H9 (cell line): Measurements from ENCODE around the gene RINL. TPM values are rescaled to one million over a fixed set of nuclear protein-coding genes. Genes with fewer than 3 reads are reported as not detected.

Source experiments
- DNase-seq: peaks from one replicate; pipeline ENCODE4 v3.0.0-alpha.2; 2017
- H2AFZ ChIP-seq: one replicate; pipeline ENCODE4 v1.6.1; 2013; ENCODE audit warnings: mild to moderate bottlenecking, low read length, control low read depth, moderate library complexity
- H2AK5ac ChIP-seq: 2 replicates; pipeline ENCODE4 v1.6.1; 2013; ENCODE audit warnings: low read length, control low read depth, mixed read lengths; ENCODE audit not compliant: insufficient read length
- H2BK120ac ChIP-seq: one replicate; pipeline ENCODE4 v1.6.1; 2013; ENCODE audit warnings: low read depth, mild to moderate bottlenecking, low read length, control low read depth, inconsistent platforms; ENCODE audit not compliant: poor library complexity, severe bottlenecking
- H2BK12ac ChIP-seq: 2 replicates; pipeline ENCODE4 v1.6.1; 2013; ENCODE audit warnings: low read length, control low read depth, mixed read lengths, low read depth; ENCODE audit not compliant: insufficient read length
- H2BK15ac ChIP-seq: 2 replicates; pipeline ENCODE4 v1.6.1; 2013; ENCODE audit warnings: low read depth, low read length, control low read depth
- H2BK20ac ChIP-seq: one replicate; pipeline ENCODE4 v1.6.1; 2013; ENCODE audit warnings: low read depth, mild to moderate bottlenecking, low read length, control low read depth, inconsistent platforms; ENCODE audit not compliant: poor library complexity, severe bottlenecking
- H2BK5ac ChIP-seq: 2 replicates; pipeline ENCODE4 v1.6.1; 2013; ENCODE audit warnings: low read length, control low read depth, mixed read lengths; ENCODE audit not compliant: insufficient read length
- H3K14ac ChIP-seq: 2 replicates; pipeline ENCODE4 v1.6.1; 2013; ENCODE audit warnings: low read length, control low read depth; ENCODE audit not compliant: insufficient read depth
- H3K18ac ChIP-seq: 2 replicates; pipeline ENCODE4 v1.6.1; 2013; ENCODE audit warnings: low read depth, mild to moderate bottlenecking, mixed read lengths, low read length, control low read depth; ENCODE audit not compliant: insufficient read length
- H3K23ac ChIP-seq: 2 replicates; pipeline ENCODE4 v1.6.1; 2013; ENCODE audit warnings: low read length, control low read depth, mixed read lengths, low read depth; ENCODE audit not compliant: insufficient read length
- H3K23me2 ChIP-seq: 2 replicates; pipeline ENCODE4 v1.6.1; 2013; ENCODE audit warnings: low read depth, mild to moderate bottlenecking, mixed read lengths, low read length, control low read depth; ENCODE audit not compliant: insufficient read length, poor library complexity, severe bottlenecking
- H3K27ac ChIP-seq: 2 replicates; pipeline ENCODE4 v1.5.1; 2013; ENCODE audit warnings: low read length, control low read depth, mixed read lengths, low read depth; ENCODE audit not compliant: insufficient read length
- H3K27me3 ChIP-seq: 2 replicates; pipeline ENCODE4 v1.6.1; 2013; ENCODE audit warnings: low read length, control low read depth, inconsistent platforms; ENCODE audit not compliant: insufficient read depth
- H3K4ac ChIP-seq: 2 replicates; pipeline ENCODE4 v1.6.1; 2013; ENCODE audit warnings: low read depth, mild to moderate bottlenecking, control low read depth, inconsistent platforms, low read length, moderate library complexity
- H3K4me1 ChIP-seq: 2 replicates; pipeline ENCODE4 v1.6.1; 2013; ENCODE audit warnings: low read length, control low read depth, inconsistent platforms; ENCODE audit not compliant: insufficient read depth
- H3K4me2 ChIP-seq: 2 replicates; pipeline ENCODE4 v1.6.1; 2013; ENCODE audit warnings: low read length, control low read depth, mixed read lengths; ENCODE audit not compliant: insufficient read length, insufficient read depth
- H3K56ac ChIP-seq: 2 replicates; pipeline ENCODE4 v1.6.1; 2013; ENCODE audit warnings: low read depth, mild to moderate bottlenecking, mixed read lengths, low read length, control low read depth; ENCODE audit not compliant: insufficient read length
- H3K79me1 ChIP-seq: 2 replicates; pipeline ENCODE4 v1.6.1; 2013; ENCODE audit warnings: low read depth, mild to moderate bottlenecking, moderate library complexity, low read length, control low read depth, inconsistent platforms; ENCODE audit not compliant: insufficient read depth, poor library complexity, severe bottlenecking
- H3K79me2 ChIP-seq: 2 replicates; pipeline ENCODE4 v1.6.1; 2013; ENCODE audit warnings: low read length, control low read depth, inconsistent platforms; ENCODE audit not compliant: insufficient read depth
- H3K9ac ChIP-seq: 2 replicates; pipeline ENCODE4 v1.6.1; 2013; ENCODE audit warnings: low read length, control low read depth, mixed read lengths; ENCODE audit not compliant: insufficient read length; ENCODE audit errors: extremely low read depth
- H3K9me3 ChIP-seq: one replicate; pipeline ENCODE4 v1.6.1; 2013; ENCODE audit warnings: low read depth, low read length, inconsistent platforms; ENCODE audit not compliant: control insufficient read depth
- H3T11ph ChIP-seq: one replicate; pipeline ENCODE4 v1.6.1; 2013; ENCODE audit warnings: mild to moderate bottlenecking, low read length, control low read depth, inconsistent platforms
- H4K20me1 ChIP-seq: one replicate; pipeline ENCODE4 v1.6.1; 2013; ENCODE audit not compliant: control insufficient read depth, insufficient read length, insufficient read depth
- H4K5ac ChIP-seq: 2 replicates; pipeline ENCODE4 v1.6.1; 2013; ENCODE audit warnings: low read depth, mild to moderate bottlenecking, mixed read lengths, low read length, control low read depth; ENCODE audit not compliant: insufficient read length
- H4K8ac ChIP-seq: replicated peaks from 2 replicates; pipeline ENCODE4 v1.6.1; 2013; ENCODE audit warnings: low read length, control low read depth, mixed read lengths, low read depth; ENCODE audit not compliant: insufficient read length
- H4K91ac ChIP-seq: 2 replicates; pipeline ENCODE4 v1.6.1; 2013; ENCODE audit warnings: low read depth, mild to moderate bottlenecking, moderate library complexity, mixed read lengths, low read length, control low read depth; ENCODE audit not compliant: insufficient read length
- H3K27ac Mint-ChIP-seq, 3 experiments: 2 replicates in 2 of 3; 3 replicates in 1 of 3; pipeline ENCODE4 v1.8.0; 2020 to 2021; ENCODE audit warnings: mixed read lengths in 3 of 3, mild to moderate bottlenecking in 1 of 3, moderate library complexity in 1 of 3
- H3K27me3 Mint-ChIP-seq: 2 replicates; pipeline ENCODE4 v1.8.0; 2021; ENCODE audit warnings: low read depth, mild to moderate bottlenecking, moderate library complexity, mixed read lengths
- H3K36me3 Mint-ChIP-seq, 3 experiments: 2 replicates in 2 of 3; 3 replicates in 1 of 3; pipeline ENCODE4 v1.8.0; 2020 to 2021; ENCODE audit warnings: low read depth in 3 of 3, mixed read lengths in 3 of 3; ENCODE audit not compliant: insufficient read depth in 1 of 3
- H3K4me1 Mint-ChIP-seq, 2 experiments: 2 replicates each; pipeline ENCODE4 v1.8.0; 2020; ENCODE audit warnings: mixed read lengths in 2 of 2
- H3K4me3 Mint-ChIP-seq, 2 experiments: 2 replicates in 1 of 2; 3 replicates in 1 of 2; pipeline ENCODE4 v1.8.0; 2020 to 2021; ENCODE audit warnings: mild to moderate bottlenecking in 2 of 2, mixed read lengths in 2 of 2, moderate library complexity in 1 of 2
- H3K9me3 Mint-ChIP-seq, 2 experiments: 2 replicates in 1 of 2; 3 replicates in 1 of 2; pipeline ENCODE4 v1.8.0; 2020; ENCODE audit warnings: mild to moderate bottlenecking in 2 of 2, mixed read lengths in 2 of 2, moderate library complexity in 1 of 2
- CTCF ChIP-seq: fragments of 200-600 bp; sonication (generic); conservative IDR thresholded peaks from 3 replicates; pipeline ENCODE4 v1.8.0; 2021; ENCODE audit warnings: antibody characterized with exemption, mild to moderate bottlenecking
- WGBS: extraction: QIAGEN DNeasy Blood & Tissue Kit; methylation state at CpG from one replicate; pipeline ENCODE4 v1.1.7; 2013; ENCODE audit warnings: missing lambda C conversion rate, low lambda C conversion rate, mixed read lengths; ENCODE audit not compliant: insufficient read length; ENCODE audit errors: extremely low coverage; 5-methylcytosine and 5-hydroxymethylcytosine counted together
- total RNA-seq: library from RNA; stranded (reverse); gene quantifications from 2 replicates; pipeline ENCODE4 v1.2.1, GENCODE V29; 2021

The RINL gene
- total RNA-seq, 1 experiment from 2014 or later = 6.4 TPM

- no CpG with 5 or more reads among the region's 3 CpGs for WGBS
- Histone ChIP-seq H4K8ac (no peak overlapping the region), H2BK120ac (no peak overlapping the region), H3K79me1 (no peaks in the 10 kb centered on the region), H2BK20ac (no peak overlapping the region), H3K4me2 (peak overlapping the region; percentile 76), H3K23me2 (no peaks in the 10 kb centered on the region), H3K14ac (no peak overlapping the region), H2BK12ac (no peak overlapping the region), H3K18ac (no peak overlapping the region), H3K27me3 (no peaks in the 10 kb centered on the region), H3K9me3 (no peaks in the 10 kb centered on the region), H3T11ph (no peak overlapping the region), H2BK15ac (no peak overlapping the region), H3K27ac (no peak overlapping the region), H4K5ac (no peak overlapping the region), H4K91ac (no peak overlapping the region), H4K20me1 (no peaks in the 10 kb centered on the region), H2AFZ (no peak overlapping the region), H3K9ac (no peak overlapping the region), H2BK5ac (no peak overlapping the region), H3K4ac (no peak overlapping the region), H3K79me2 (no peaks in the 10 kb centered on the region), H3K4me1 (peaks cover 2% of the 10 kb centered on the region; the same call in 1 of the 2 replicates), H3K56ac (no peak overlapping the region), H2AK5ac (no peak overlapping the region), H3K23ac (no peak overlapping the region)
- peak overlapping the region in 1 of 3 experiments; percentile 21; a peak in 2 of 7 replicates for H3K27ac Mint-ChIP-seq
- peaks cover 4 to 19% (median 14%) of the 10 kb centered on the region in 3 experiments; a peak in 6 of 7 replicates for H3K36me3 Mint-ChIP-seq
- DNase-seq = no peak
- TF ChIP-seq CTCF = no peak
- peaks cover 0 to 3% of the 10 kb centered on the region in 2 experiments; a peak in 1 of 5 replicates for H3K9me3 Mint-ChIP-seq
- peaks cover 15% of the 10 kb centered on the region for H3K27me3 Mint-ChIP-seq
- H3K4me1 Mint-ChIP-seq = peaks cover 15 to 18% of the 10 kb centered on the region in 2 experiments
- H3K4me3 Mint-ChIP-seq = peak overlapping the region; percentile 81 to 86
Observed at GRCh38 chr19:38900743-38901190, 22.7 kb upstream of the RINL start.
